GM12878 (cell line): ENCODE results near the gene CARD14. TPM values are rescaled to one million over a fixed set of nuclear protein-coding genes. Genes with fewer than 3 reads are reported as not detected.

Source experiments
- ATAC-seq: fragments of 200-7000 bp; cut with Tn5 transposase; 3 replicates; pipeline ENCODE4 v1.9.1; 2020; ENCODE audit warnings: mild to moderate bottlenecking, moderate library complexity
- BruUV-seq: library from RNA; stranded (reverse); fragments of 400-500 nt; replicated peaks from 2 replicates; lab custom pipeline; 2021; lab: Mats Ljungman, UMichigan
- CTCF ChIA-PET: fragments of 300-600 bp; sonication (Branson Sonifier 250); formaldehyde crosslinking; extraction: SDS; loops from one replicate; lab custom pipeline; 2021; ENCODE audit warnings: inconsistent platforms; lab: Yijun Ruan, JAX
- POLR2A ChIA-PET: fragments of 350-600 bp; formaldehyde crosslinking; extraction: SDS; loops from one replicate; lab custom pipeline; 2021; ENCODE audit warnings: inconsistent platforms; lab: Charles Lee
- RAD21 ChIA-PET: fragments of 300-600 bp; sonication (Branson Sonifier 250); formaldehyde crosslinking; loops from one replicate; lab custom pipeline; 2023; ENCODE audit warnings: antibody characterized with exemption; ENCODE audit not compliant: unreplicated experiment; lab: Charles Lee
- SMC1A ChIA-PET: fragments of 300-600 bp; sonication (Branson Sonifier 250); formaldehyde crosslinking; loops from one replicate; lab custom pipeline; 2023; ENCODE audit not compliant: unreplicated experiment, uncharacterized antibody; lab: Charles Lee
- DNase-seq: peaks from one replicate; pipeline ENCODE4 v3.0.0-alpha.2; 2011; ENCODE audit warnings: low read depth, low spot score
- FAIRE-seq: peaks from 3 replicates; lab custom pipeline; 2011; peaks lifted over from hg19 to GRCh38; lab: Jason Lieb, UNC
- H2AFZ ChIP-seq: 2 replicates; pipeline ENCODE4 v1.6.0; 2011; ENCODE audit warnings: low read depth, low read length, control low read depth; ENCODE audit not compliant: control insufficient read depth
- H3K27ac ChIP-seq: 2 replicates; pipeline ENCODE4 v1.5.1; 2011; ENCODE audit warnings: control low read depth; ENCODE audit not compliant: control insufficient read depth, insufficient read depth
- H3K27me3 ChIP-seq, 2 experiments: replicated peaks in 1 of 2; 2 replicates each; pipeline versions ENCODE4 v1.6.0 to v1.6.1; 2011; ENCODE audit warnings: low read length in 1 of 2; ENCODE audit not compliant: control insufficient read depth in 2 of 2, insufficient read depth in 2 of 2
- H3K36me3 ChIP-seq, 2 experiments: 2 replicates each; pipeline ENCODE4 v1.5.1; 2011; ENCODE audit warnings: low read length in 1 of 2; ENCODE audit not compliant: control insufficient read depth in 2 of 2, insufficient read depth in 2 of 2
- H3K4me1 ChIP-seq: 2 replicates; pipeline ENCODE4 v1.6.1; 2011; ENCODE audit warnings: mild to moderate bottlenecking, low read length, moderate library complexity, mixed read lengths; ENCODE audit not compliant: control insufficient read depth, insufficient read depth
- H3K4me2 ChIP-seq: 2 replicates; pipeline ENCODE4 v1.6.0; 2011; ENCODE audit warnings: control low read depth; ENCODE audit not compliant: control insufficient read depth, insufficient read depth
- H3K4me3 ChIP-seq: fragments of 200-600 bp; sonication (generic); 2 replicates; pipeline ENCODE4 v1.5.1; 2016
- H3K79me2 ChIP-seq: 2 replicates; pipeline ENCODE4 v1.6.0; 2011; ENCODE audit warnings: low read length; ENCODE audit not compliant: control insufficient read depth, insufficient read depth
- H3K9ac ChIP-seq: 2 replicates; pipeline ENCODE4 v1.8.0; 2011; ENCODE audit warnings: low read length, control low read depth, mixed read lengths; ENCODE audit not compliant: control insufficient read depth, insufficient read depth
- H3K9me3 ChIP-seq: replicated peaks from 3 replicates; pipeline ENCODE4 v1.5.1; 2011; ENCODE audit warnings: mild to moderate bottlenecking, low read length; ENCODE audit not compliant: control insufficient read depth, insufficient read depth
- H4K20me1 ChIP-seq: 2 replicates; pipeline ENCODE4 v1.6.0; 2011; ENCODE audit not compliant: control insufficient read depth, insufficient read depth
- ATF7 ChIP-seq: fragments of 450-650 bp; IDR thresholded peaks from 2 replicates; pipeline ENCODE4 v1.6.1; 2016; ENCODE audit warnings: low read depth, mild to moderate bottlenecking
- CREB1 ChIP-seq: IDR thresholded peaks from 2 replicates; pipeline ENCODE4 v1.6.1; 2012; ENCODE audit warnings: low read depth, mild to moderate bottlenecking, inconsistent platforms
- ESRRA ChIP-seq: IDR thresholded peaks from 2 replicates; pipeline ENCODE4 v1.6.1; 2012; ENCODE audit warnings: mild to moderate bottlenecking, low read length, improper control_type of control experiment
- IKZF1 ChIP-seq: fragments of 450-650 bp; conservative IDR thresholded peaks from 2 replicates; pipeline ENCODE4 v1.6.1; 2017; ENCODE audit warnings: antibody characterized with exemption, mild to moderate bottlenecking
- RAD21 ChIP-seq: IDR thresholded peaks from 2 replicates; pipeline ENCODE4 v1.6.1; 2011; ENCODE audit warnings: mild to moderate bottlenecking, low read depth, low read length, moderate library complexity; ENCODE audit not compliant: insufficient read depth
- ZZZ3 ChIP-seq: IDR thresholded peaks from 2 replicates; pipeline ENCODE4 v1.6.1; 2011; ENCODE audit warnings: low read depth; ENCODE audit not compliant: control insufficient read depth, insufficient read length
- WGBS: methylation state at CpG from one replicate; pipeline ENCODE4 v1.1.6; 2016; ENCODE audit warnings: low lambda C conversion rate; ENCODE audit not compliant: insufficient replicate concordance, insufficient coverage; ENCODE audit errors: missing lambda C conversion rate; 5-methylcytosine and 5-hydroxymethylcytosine counted together
- in situ Hi-C: fragments of 300-500 bp; cut with MboI; formaldehyde crosslinking; loops from 9 replicates; pipeline ENCODE4 v1.14.3; 2018; ENCODE audit warnings: mixed read lengths
- intact Hi-C: fragments of 100-400 bp; cut with micrococcal nuclease; formaldehyde crosslinking; loops from one replicate; pipeline ENCODE4 v1.14.2; 2022; ENCODE audit not compliant: unreplicated experiment
- polyA plus RNA-seq, 11 experiments: library from polyadenylated mRNA; depleted of rRNA in 4 of 11; unstranded in 6 of 11; stranded (reverse) in 5 of 11; fragments of >200 nt; fragmentation: Nextera tagmentation in 4 of 11; fragmentation: Illumina TruSeq in 1 of 11; extraction: Ambion mirVana in 4 of 11; extraction: Trizol in 1 of 11; gene quantifications; 1 replicate in 1 of 11; 2 replicates in 10 of 11; pipeline versions ENCODE4 v1.2.1 to v1.2.3, GENCODE V29; 2011 to 2016; ENCODE audit warnings: inconsistent platforms in 2 of 11, missing spikeins in 2 of 11, low read depth in 1 of 11
- total RNA-seq, 4 experiments: library from RNA; depleted of rRNA in 3 of 4; stranded (reverse); fragments of >200 nt in 3 of 4; fragmentation: Illumina TruSeq in 1 of 4; extraction: Trizol in 1 of 4; gene quantifications; 2 replicates each; pipeline versions ENCODE4 v1.2.1 to v1.2.3, GENCODE V29; 2013 to 2021
- TF ChIP-seq, protein P1 (sequence below), 3 experiments: IDR thresholded peaks in 2 of 3; conservative IDR thresholded peaks in 1 of 3; 2 replicates each; pipeline ENCODE4 v1.5.1; 2011; ENCODE audit warnings: low read depth in 3 of 3, low read length in 3 of 3, mild to moderate bottlenecking in 3 of 3, control low read depth in 2 of 3, moderate library complexity in 2 of 3, inconsistent platforms in 1 of 3, mixed read lengths in 1 of 3; ENCODE audit not compliant: control insufficient read depth in 2 of 3, insufficient read depth in 1 of 3; ENCODE audit errors: extremely low read depth in 1 of 3

Gene CARD14
- total and polyA plus RNA-seq, 10 of the 15 experiments (the other 5 are each of a cell fraction or from before 2014, with no cell fraction given) = 0.08 to 0.15 TPM; not detected in 8

DNA sequence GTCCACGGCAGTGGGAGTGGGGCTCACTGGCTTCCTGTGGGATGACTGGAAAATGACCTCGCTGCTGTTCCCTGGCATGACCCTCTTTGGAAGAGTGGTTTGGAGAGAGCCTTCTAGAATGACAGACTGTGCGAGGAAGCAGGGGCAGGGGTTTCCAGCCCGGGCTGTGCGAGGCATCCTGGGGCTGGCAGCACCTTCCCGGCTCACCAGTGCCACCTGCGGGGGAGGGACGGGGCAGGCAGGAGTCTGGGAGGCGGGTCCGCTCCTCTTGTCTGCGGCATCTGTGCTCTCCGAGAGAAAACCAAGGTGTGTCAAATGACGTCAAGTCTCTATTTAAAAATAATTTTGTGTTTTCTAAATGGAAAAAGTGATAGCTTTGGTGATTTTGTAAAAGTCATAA lies 83.0 kb downstream of the CARD14 start:
- no TSS peak for BruUV-seq
- WGBS = 26% methylated on average over 11 of the region's 13 CpGs
- Histone ChIP-seq H3K4me2 (no peak overlapping the region), H3K9ac (no peak overlapping the region), H3K9me3 (no peaks in the 10 kb centered on the region), H3K27me3 (no peaks in the 10 kb centered on the region), H2AFZ (no peak overlapping the region), H3K27ac (no peak overlapping the region), H3K36me3 (no peaks in the 10 kb centered on the region), H3K4me1 (peaks cover 23% of the 10 kb centered on the region), H3K4me3 (no peak overlapping the region), H3K79me2 (no peaks in the 10 kb centered on the region), H4K20me1 (no peaks in the 10 kb centered on the region)
- CTCF ChIA-PET = interaction anchor here (1.2 kb wide), 1 partner anchor 57 kb away, joined by 4 read pairs; no protein-coding TSS in a partner anchor
- intact Hi-C loops = loop anchor here (5.0 kb wide), 1 partner anchor 36 kb away; no protein-coding TSS in a partner anchor
- RAD21 ChIA-PET = no interaction called here
- SMC1A ChIA-PET = interaction anchor here (1.3 kb wide), 1 partner anchor 50 kb away, joined by 3 read pairs; no protein-coding TSS in a partner anchor
- DNase-seq = no peak
- no peak for FAIRE-seq
- TF ChIP-seq, protein P1, sequence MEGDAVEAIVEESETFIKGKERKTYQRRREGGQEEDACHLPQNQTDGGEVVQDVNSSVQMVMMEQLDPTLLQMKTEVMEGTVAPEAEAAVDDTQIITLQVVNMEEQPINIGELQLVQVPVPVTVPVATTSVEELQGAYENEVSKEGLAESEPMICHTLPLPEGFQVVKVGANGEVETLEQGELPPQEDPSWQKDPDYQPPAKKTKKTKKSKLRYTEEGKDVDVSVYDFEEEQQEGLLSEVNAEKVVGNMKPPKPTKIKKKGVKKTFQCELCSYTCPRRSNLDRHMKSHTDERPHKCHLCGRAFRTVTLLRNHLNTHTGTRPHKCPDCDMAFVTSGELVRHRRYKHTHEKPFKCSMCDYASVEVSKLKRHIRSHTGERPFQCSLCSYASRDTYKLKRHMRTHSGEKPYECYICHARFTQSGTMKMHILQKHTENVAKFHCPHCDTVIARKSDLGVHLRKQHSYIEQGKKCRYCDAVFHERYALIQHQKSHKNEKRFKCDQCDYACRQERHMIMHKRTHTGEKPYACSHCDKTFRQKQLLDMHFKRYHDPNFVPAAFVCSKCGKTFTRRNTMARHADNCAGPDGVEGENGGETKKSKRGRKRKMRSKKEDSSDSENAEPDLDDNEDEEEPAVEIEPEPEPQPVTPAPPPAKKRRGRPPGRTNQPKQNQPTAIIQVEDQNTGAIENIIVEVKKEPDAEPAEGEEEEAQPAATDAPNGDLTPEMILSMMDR (IDR thresholded peaks at IDR 0.05 in 2 of 3, conservative IDR thresholded peaks at IDR 0.05 in 1 of 3; ENCODE audit: control insufficient read depth in 2 of 3, extremely low read depth in 1 of 3, insufficient read depth in 1 of 3, low read depth in 3 of 3, low read length in 3 of 3) = peak; percentile 32 to 45 (median 45); a peak in 4 of 6 replicates
- TF ChIP-seq ESRRA = no peak
- no peak for TF ChIP-seq ZZZ3
- TF ChIP-seq RAD21 = peak; percentile 66
- no peak for TF ChIP-seq CREB1
- TF ChIP-seq IKZF1 = no peak
- TF ChIP-seq ATF7 = no peak
- POLR2A ChIA-PET = no interaction called here
- ATAC-seq = no peak
- in situ Hi-C loops = no loop called here
